Endothelial cell of umbilical vein (primary cell): ENCODE data around the gene FMO1. TPM values are rescaled to one million over a fixed set of nuclear protein-coding genes. Genes with fewer than 3 reads are reported as not detected.

Source experiments
- BruUV-seq: library from RNA; stranded (reverse); fragments of 400-500 nt; replicated peaks from 2 replicates; lab custom pipeline; 2021; lab: Mats Ljungman, UMichigan
- CTCF ChIA-PET: fragments of 300-600, 350-600 bp; sonication (Branson Sonifier 250); formaldehyde crosslinking; loops from one replicate; lab custom pipeline; 2021; ENCODE audit warnings: antibody characterized with exemption, inconsistent platforms; lab: Charles Lee
- POLR2A ChIA-PET: fragments of 300-600, 350-600 bp; sonication (Branson Sonifier 250); formaldehyde crosslinking; loops from one replicate; lab custom pipeline; 2021; ENCODE audit warnings: antibody characterized with exemption, inconsistent platforms; lab: Charles Lee
- DNase-seq: peaks from one replicate; pipeline ENCODE4 v3.0.0-alpha.2; 2011; ENCODE audit warnings: low read depth, low spot score
- FAIRE-seq: peaks from 2 replicates; lab custom pipeline; 2011; peaks lifted over from hg19 to GRCh38; lab: Jason Lieb, UNC
- H2AFZ ChIP-seq: 2 replicates; pipeline ENCODE4 v1.6.0; 2012; ENCODE audit warnings: low read depth, low read length, control low read depth, inconsistent platforms
- H3K27ac ChIP-seq: 2 replicates; pipeline ENCODE4 v1.5.1; 2011; ENCODE audit warnings: low read depth, mild to moderate bottlenecking, control low read depth, low read length, moderate library complexity; ENCODE audit not compliant: insufficient read depth
- H3K27me3 ChIP-seq, 2 experiments: 2 replicates each; pipeline versions ENCODE4 v1.6.0 to v1.6.1; 2011; ENCODE audit warnings: low read length in 2 of 2, mixed read lengths in 1 of 2; ENCODE audit not compliant: control insufficient read depth in 2 of 2, insufficient read depth in 2 of 2
- H3K36me3 ChIP-seq, 2 experiments: 2 replicates in 1 of 2; 3 replicates in 1 of 2; pipeline ENCODE4 v1.5.1; 2011; ENCODE audit warnings: low read length in 2 of 2, mild to moderate bottlenecking in 1 of 2, moderate library complexity in 1 of 2; ENCODE audit not compliant: control insufficient read depth in 2 of 2, insufficient read depth in 2 of 2; ENCODE audit errors: extremely low read depth in 1 of 2
- H3K4me1 ChIP-seq: 3 replicates; pipeline ENCODE4 v1.5.1; 2011; ENCODE audit warnings: mild to moderate bottlenecking, low read length; ENCODE audit not compliant: control insufficient read depth, insufficient read depth; ENCODE audit errors: extremely low read depth
- H3K4me2 ChIP-seq: 2 replicates; pipeline ENCODE4 v1.6.1; 2011; ENCODE audit warnings: low read length, control low read depth, mixed read lengths; ENCODE audit not compliant: insufficient read depth
- H3K4me3 ChIP-seq, 3 experiments: fragments of 200-600 bp in 1 of 3; sonication (generic), shearing (Covaris generic) in 1 of 3; replicated peaks in 1 of 3; 2 replicates each; pipeline ENCODE4 v1.5.1; 2011 to 2016; ENCODE audit warnings: control low read depth in 3 of 3, low read length in 3 of 3, mild to moderate bottlenecking in 2 of 3, inconsistent platforms in 1 of 3, low read depth in 1 of 3, moderate library complexity in 1 of 3; ENCODE audit not compliant: insufficient read depth in 1 of 3
- H3K79me2 ChIP-seq: 2 replicates; pipeline ENCODE4 v1.6.0; 2012; ENCODE audit warnings: low read length, inconsistent platforms; ENCODE audit not compliant: control insufficient read depth, insufficient read depth
- H3K9ac ChIP-seq: replicated peaks from 2 replicates; pipeline ENCODE3; 2011; ENCODE audit warnings: low read length, control low read depth; ENCODE audit not compliant: insufficient read depth; ENCODE audit errors: extremely low read depth
- H3K9me1 ChIP-seq: replicated peaks from 3 replicates; pipeline ENCODE4 v1.6.0; 2011; ENCODE audit warnings: mild to moderate bottlenecking, low read length; ENCODE audit not compliant: control insufficient read depth, insufficient read depth; ENCODE audit errors: extremely low read depth
- H3K9me3 ChIP-seq: replicated peaks from 2 replicates; pipeline ENCODE4 v1.5.1; 2012; ENCODE audit warnings: low read length, inconsistent platforms; ENCODE audit not compliant: control insufficient read depth, insufficient read depth
- H4K20me1 ChIP-seq: replicated peaks from 2 replicates; pipeline ENCODE3; 2011; ENCODE audit warnings: mild to moderate bottlenecking, low read length; ENCODE audit not compliant: control insufficient read depth, insufficient read depth; ENCODE audit errors: extremely low read depth
- EZH2 ChIP-seq: IDR thresholded peaks from 2 replicates; pipeline ENCODE4 v1.6.1; 2012; ENCODE audit warnings: borderline replicate concordance, low read depth, mild to moderate bottlenecking, moderate library complexity, low read length, inconsistent platforms; ENCODE audit not compliant: severe bottlenecking
- FOS ChIP-seq: IDR thresholded peaks from 2 replicates; pipeline ENCODE4 v1.6.1; 2011; ENCODE audit warnings: mild to moderate bottlenecking, low read length, moderate library complexity, borderline replicate concordance; ENCODE audit not compliant: insufficient read depth
- GATA2 ChIP-seq: IDR thresholded peaks from 2 replicates; pipeline ENCODE4 v1.7.0; 2011; ENCODE audit warnings: low read depth, mild to moderate bottlenecking, moderate library complexity, mixed read lengths, low read length; ENCODE audit not compliant: insufficient read length, insufficient read depth
- JUN ChIP-seq: IDR thresholded peaks from 2 replicates; pipeline ENCODE4 v1.6.1; 2011; ENCODE audit warnings: borderline replicate concordance, low read depth; ENCODE audit not compliant: insufficient read length, insufficient read depth
- MAX ChIP-seq: IDR thresholded peaks from 2 replicates; pipeline ENCODE4 v1.6.1; 2011; ENCODE audit not compliant: insufficient read depth, insufficient read length
- MYC ChIP-seq: IDR thresholded peaks from one replicate; pipeline ENCODE4 v1.6.1; 2011; ENCODE audit warnings: mild to moderate bottlenecking, low read depth, low read length
- POLR2A ChIP-seq: IDR thresholded peaks from 2 replicates; pipeline ENCODE4 v1.6.1; 2012; ENCODE audit warnings: low read depth, mild to moderate bottlenecking, control low read depth, low read length
- POLR2AphosphoS5 ChIP-seq: IDR thresholded peaks from 2 replicates; pipeline ENCODE4 v1.6.1; 2012; ENCODE audit warnings: low read depth, mild to moderate bottlenecking, control low read depth, low read length, moderate library complexity; ENCODE audit not compliant: insufficient read depth
- dilution Hi-C: fragments of 300-500 bp; cut with MboI; formaldehyde crosslinking; loops from one replicate; pipeline ENCODE4 v1.15.0; 2019; ENCODE audit warnings: low sequenced_read_pairs; ENCODE audit not compliant: extremely low pct_ligation_motif_present
- intact Hi-C: fragments of 100-400 bp; cut with micrococcal nuclease; formaldehyde crosslinking; loops from one replicate; pipeline ENCODE4 v1.10.0; 2022
- polyA plus RNA-seq, 4 experiments: library from polyadenylated mRNA; depleted of rRNA in 3 of 4; stranded (reverse) in 3 of 4; unstranded in 1 of 4; fragments of >200 nt; gene quantifications; 2 replicates each; pipeline versions ENCODE4 v1.2.1 to v1.2.3, GENCODE V29; 2011 to 2012; ENCODE audit warnings: missing spikeins in 1 of 4
- total RNA-seq: library from RNA; stranded (reverse); gene quantifications from 2 replicates; pipeline ENCODE4 v1.2.3, GENCODE V29; 2021
- TF ChIP-seq, protein P1 (sequence below), 2 donors: IDR thresholded peaks; 1 replicate in 1 of 2; 2 replicates in 1 of 2; pipeline ENCODE4 v1.5.1; 2011; ENCODE audit warnings: low read length in 2 of 2, mild to moderate bottlenecking in 2 of 2, moderate library complexity in 2 of 2, control low read depth in 1 of 2, inconsistent platforms in 1 of 2, low read depth in 1 of 2; ENCODE audit not compliant: insufficient read depth in 1 of 2; ENCODE audit errors: extremely low read depth in 1 of 2

The FMO1 gene
- total and polyA plus RNA-seq, 2 donors (not counting 3 experiments of a cell fraction or from before 2014, with no cell fraction given) = not detected

GRCh38 chr1:171213559-171214454 is 34.5 kb upstream of the FMO1 start:
- H4K20me1 ChIP-seq = no peaks in the 10 kb centered on the region
- H3K9me3 ChIP-seq = no peaks in the 10 kb centered on the region
- FAIRE-seq (no peak), DNase-seq (no peak)
- no peak overlapping the region for H2AFZ ChIP-seq
- no peak overlapping the region for H3K27ac ChIP-seq
- no peaks in the 10 kb centered on the region for H3K4me1 ChIP-seq
- no peaks in the 10 kb centered on the region for H3K79me2 ChIP-seq
- no peak overlapping the region for H3K9ac ChIP-seq
- BruUV-seq = no TSS peak
- H3K9me1 ChIP-seq = no peaks in the 10 kb centered on the region
- ChIA-PET CTCF (no interaction called here), POLR2A (no interaction called here)
- dilution Hi-C loops (no loop called here), intact Hi-C loops (no loop called here)
- no peaks in the 10 kb centered on the region for H3K27me3 ChIP-seq
- no peak overlapping the region for H3K4me3 ChIP-seq
- no peak for TF ChIP-seq MAX
- TF ChIP-seq, protein P1, sequence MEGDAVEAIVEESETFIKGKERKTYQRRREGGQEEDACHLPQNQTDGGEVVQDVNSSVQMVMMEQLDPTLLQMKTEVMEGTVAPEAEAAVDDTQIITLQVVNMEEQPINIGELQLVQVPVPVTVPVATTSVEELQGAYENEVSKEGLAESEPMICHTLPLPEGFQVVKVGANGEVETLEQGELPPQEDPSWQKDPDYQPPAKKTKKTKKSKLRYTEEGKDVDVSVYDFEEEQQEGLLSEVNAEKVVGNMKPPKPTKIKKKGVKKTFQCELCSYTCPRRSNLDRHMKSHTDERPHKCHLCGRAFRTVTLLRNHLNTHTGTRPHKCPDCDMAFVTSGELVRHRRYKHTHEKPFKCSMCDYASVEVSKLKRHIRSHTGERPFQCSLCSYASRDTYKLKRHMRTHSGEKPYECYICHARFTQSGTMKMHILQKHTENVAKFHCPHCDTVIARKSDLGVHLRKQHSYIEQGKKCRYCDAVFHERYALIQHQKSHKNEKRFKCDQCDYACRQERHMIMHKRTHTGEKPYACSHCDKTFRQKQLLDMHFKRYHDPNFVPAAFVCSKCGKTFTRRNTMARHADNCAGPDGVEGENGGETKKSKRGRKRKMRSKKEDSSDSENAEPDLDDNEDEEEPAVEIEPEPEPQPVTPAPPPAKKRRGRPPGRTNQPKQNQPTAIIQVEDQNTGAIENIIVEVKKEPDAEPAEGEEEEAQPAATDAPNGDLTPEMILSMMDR (IDR thresholded peaks at IDR 0.05; ENCODE audit: extremely low read depth in 1 of 2, insufficient read depth in 1 of 2, low read depth in 1 of 2, low read length in 2 of 2) = no peak
- no peak for TF ChIP-seq EZH2
- no peak for TF ChIP-seq JUN
- TF ChIP-seq GATA2 = no peak
- TF ChIP-seq FOS = no peak
- TF ChIP-seq MYC = no peak
- TF ChIP-seq POLR2A = no peak
- no peak for TF ChIP-seq POLR2AphosphoS5
- H3K36me3 ChIP-seq = no peaks in the 10 kb centered on the region
- H3K4me2 ChIP-seq = no peak overlapping the region
